EH (cell line): ENCODE data around the gene VGLL1.

Experiments
- DNase-seq: peaks from one replicate; pipeline ENCODE4 v3.0.0-alpha.2; 2015; ENCODE audit warnings: low read depth

The VGLL1 gene

GRCh38 chrX:136555694-136556093 is 23.7 kb downstream of the VGLL1 start:
- no peak for DNase-seq

- DNase-seq = no peak
These were observed 40.0 kb downstream of the VGLL1 start for GRCh38 chrX:136572030-136572429.

- peak; percentile 2 for DNase-seq
These were observed 42.5 kb downstream of the VGLL1 start for GRCh38 chrX:136574548-136574947.

DNA sequence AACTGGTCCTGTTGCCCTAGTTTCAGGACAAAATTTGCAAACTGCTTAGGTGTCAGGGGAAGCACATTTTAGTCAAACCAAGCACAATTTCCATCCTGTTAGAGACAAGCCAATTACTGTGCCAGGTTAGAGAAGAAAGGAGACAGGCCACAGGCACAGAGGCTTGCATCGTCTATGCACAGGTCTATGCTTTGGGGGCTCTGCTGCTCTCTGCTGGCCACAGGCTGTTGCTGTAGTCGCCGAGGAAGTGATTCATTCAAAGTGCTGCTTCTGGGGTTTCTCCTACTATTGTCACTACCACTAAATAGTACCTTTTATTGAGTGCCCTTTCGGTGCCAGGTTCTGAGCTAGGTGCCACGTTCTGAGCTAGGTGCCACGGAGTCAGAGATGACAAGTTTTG is 45.5 kb downstream of the VGLL1 start:
- peak; percentile 48 for DNase-seq

DNA sequence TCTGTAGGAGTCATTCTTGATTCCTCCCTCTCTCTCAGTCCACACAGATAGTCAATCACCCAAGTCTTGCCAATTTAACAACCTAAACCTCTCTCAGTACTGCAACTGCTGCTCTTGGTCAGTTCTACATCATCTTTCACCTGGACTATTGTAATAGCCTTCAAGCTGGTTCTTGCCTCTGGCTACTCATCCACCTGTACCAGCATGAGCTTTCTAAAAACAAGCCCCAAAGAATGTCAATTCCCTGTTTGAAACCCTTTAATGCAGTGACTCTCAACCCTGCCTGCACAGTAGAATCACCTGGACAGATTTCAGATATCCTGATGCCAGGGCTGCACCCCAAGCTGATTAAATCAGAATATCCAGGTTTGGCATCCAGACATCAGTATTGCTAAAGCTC is 48.3 kb downstream of the VGLL1 start:
- DNase-seq = no peak

DNA sequence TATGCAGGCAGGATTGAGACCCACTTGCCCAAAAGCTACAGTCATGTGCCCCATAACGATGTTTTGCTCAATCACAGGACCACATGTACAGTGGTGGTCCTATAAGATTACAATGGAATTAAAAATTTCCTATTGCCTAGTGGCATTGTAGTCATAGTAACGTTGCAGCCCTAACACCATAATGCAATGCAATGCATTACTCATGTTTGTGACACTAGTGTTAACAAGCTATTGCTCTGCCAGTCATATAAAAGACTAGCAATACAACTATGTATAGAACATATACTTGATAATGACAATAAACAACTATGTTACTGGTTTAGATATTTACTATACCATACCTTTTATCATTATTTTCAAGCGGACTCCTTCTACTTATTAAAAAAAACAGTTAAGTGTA is 50.6 kb downstream of the VGLL1 start:
- DNase-seq = no peak

GRCh38 chrX:136584545-136584944 is 52.5 kb downstream of the VGLL1 start:
- DNase-seq = no peak

DNA sequence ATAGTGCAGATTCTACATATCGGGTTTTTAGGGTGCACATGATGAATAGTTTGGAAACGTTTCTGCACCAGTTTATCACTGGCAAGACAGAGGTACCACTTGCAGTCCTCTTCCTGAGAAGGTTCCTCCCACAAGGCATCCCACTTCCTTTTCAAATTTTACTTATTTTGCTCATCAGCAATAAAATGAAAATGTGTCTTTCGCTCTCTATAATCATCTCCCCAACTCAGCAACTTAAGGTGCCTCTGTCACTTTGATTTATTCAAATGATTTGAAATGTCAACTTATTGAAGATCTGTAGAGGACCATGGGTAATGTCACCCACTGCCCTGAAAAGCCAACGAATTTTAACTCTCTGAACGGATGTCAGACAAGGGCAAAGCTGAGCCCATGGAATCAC is 53.2 kb downstream of the VGLL1 start:
- no peak for DNase-seq

DNA sequence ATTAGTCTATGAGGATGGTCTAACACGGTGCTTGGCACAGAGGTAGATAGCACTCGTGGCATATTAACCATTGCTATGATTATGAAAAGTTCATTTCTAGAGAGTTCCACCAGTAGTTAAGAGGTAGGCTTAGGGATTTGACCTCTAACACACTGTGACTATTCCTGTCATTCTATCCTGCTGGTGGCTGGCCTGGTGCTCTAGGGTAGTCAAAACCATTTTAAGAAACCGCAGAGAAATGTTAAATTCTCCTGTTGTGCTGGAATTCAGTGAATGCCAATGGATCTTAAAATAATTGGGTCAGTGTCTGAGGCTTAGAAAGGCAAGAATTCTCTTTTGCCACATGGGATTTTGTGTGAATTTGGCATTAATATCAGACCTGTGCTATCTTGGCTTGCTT is 53.9 kb downstream of the VGLL1 start:
- DNase-seq = no peak

GRCh38 chrX:136586386-136586785 is 54.4 kb downstream of the VGLL1 start:
- DNase-seq = no peak

- DNase-seq = no peak
These were observed 55.5 kb downstream of the VGLL1 start for GRCh38 chrX:136587532-136587931.

GRCh38 chrX:136588036-136588435 is 56.0 kb downstream of the VGLL1 start:
- DNase-seq = no peak

DNA sequence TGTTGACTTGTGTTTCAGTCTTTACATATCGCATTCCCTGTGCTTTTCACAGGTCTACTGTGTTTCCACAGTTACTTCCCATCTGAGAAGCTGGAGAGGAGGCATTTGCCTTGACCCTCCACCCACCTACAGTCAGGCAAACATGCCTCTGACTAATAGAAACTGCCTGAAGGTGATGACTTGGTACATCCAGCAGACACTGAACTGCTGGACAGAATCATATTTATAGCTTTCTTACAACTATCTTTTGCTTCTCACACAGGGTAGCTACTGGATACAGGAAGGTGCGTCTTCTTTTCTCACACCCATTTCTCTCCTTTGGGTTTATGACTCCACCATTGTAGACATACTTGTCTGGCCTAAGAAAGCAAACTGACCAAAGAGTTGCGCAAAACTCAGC is 58.0 kb downstream of the VGLL1 start:
- no peak for DNase-seq

DNA sequence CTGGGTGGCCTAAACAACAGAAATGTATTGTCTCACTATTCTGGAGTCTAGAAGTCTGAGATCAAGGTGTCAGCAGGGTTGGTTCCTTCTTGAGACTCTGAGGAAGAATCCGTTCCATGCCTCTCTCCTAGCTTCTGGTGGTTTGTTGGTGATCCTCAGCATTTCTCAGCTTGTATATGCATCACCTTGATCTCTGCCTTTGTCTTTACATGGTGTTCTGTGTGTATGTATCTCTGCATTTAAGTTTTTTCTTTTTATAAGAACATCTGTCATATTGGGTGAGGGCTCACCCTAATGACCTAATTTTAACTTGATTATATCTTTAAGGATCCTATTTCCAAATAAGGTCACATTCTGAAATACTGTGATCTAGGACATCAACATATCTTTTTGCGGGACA is 65.3 kb downstream of the VGLL1 start:
- DNase-seq = no peak

- DNase-seq = no peak
These were observed 65.9 kb downstream of the VGLL1 start for GRCh38 chrX:136597954-136598353.

GRCh38 chrX:136598631-136599030 is 66.6 kb downstream of the VGLL1 start:
- DNase-seq = no peak

GRCh38 chrX:136600059-136600458 is 68.0 kb downstream of the VGLL1 start:
- DNase-seq = no peak
